Measurements from ENCODE around the gene CPNE8.

GRCh38 chr12:38746744-38747143 lies 158.6 kb downstream of the CPNE8 start:
- TF ChIP-seq REST (IDR thresholded peaks at IDR 0.05; ENCODE audit: low read depth) (no peak), CEBPB (IDR thresholded peaks at IDR 0.05) (no peak), CREB1 (IDR thresholded peaks at IDR 0.05; ENCODE audit: low read depth) (no peak), USF1 (IDR thresholded peaks at IDR 0.05) (no peak), NFIC (IDR thresholded peaks at IDR 0.05) (no peak), TAF1 (IDR thresholded peaks at IDR 0.05; ENCODE audit: low read depth) (no peak), RAD21 (IDR thresholded peaks at IDR 0.05; ENCODE audit: low read depth) (no peak), YY1 (IDR thresholded peaks at IDR 0.05; ENCODE audit: low read depth) (no peak), FOXM1 (IDR thresholded peaks at IDR 0.05; ENCODE audit: borderline replicate concordance, low read depth) (no peak), EP300 (IDR thresholded peaks at IDR 0.05; ENCODE audit: borderline replicate concordance) (no peak)
- TF ChIP-seq, protein P1, sequence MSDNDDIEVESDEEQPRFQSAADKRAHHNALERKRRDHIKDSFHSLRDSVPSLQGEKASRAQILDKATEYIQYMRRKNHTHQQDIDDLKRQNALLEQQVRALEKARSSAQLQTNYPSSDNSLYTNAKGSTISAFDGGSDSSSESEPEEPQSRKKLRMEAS (IDR thresholded peaks at IDR 0.05) = no peak

All from Ishikawa (cell line).